Testis (tissue), 2 donors: Measurements from ENCODE around the gene EFNA3.
A peak's percentile ranks its signal among the peaks of the same experiment; 100 is the strongest.

ENCODE experiments used
- CTCF ChIP-seq, 3 experiments: fragments of 450-650 bp in 2 of 3; fragments of 200-600 bp in 1 of 3; sonication (generic) in 1 of 3; IDR thresholded peaks; one replicate each; pipeline ENCODE4 v1.5.1; 2016 to 2019; ENCODE audit warnings: antibody characterized with exemption in 3 of 3, mild to moderate bottlenecking in 2 of 3, moderate library complexity in 1 of 3
- POLR2A ChIP-seq: fragments of 450-650 bp; IDR thresholded peaks from one replicate; pipeline ENCODE4 v1.6.1; 2017; ENCODE audit warnings: antibody characterized with exemption, mild to moderate bottlenecking, moderate library complexity

- TF ChIP-seq CTCF (IDR thresholded peaks at IDR 0.05), result peak; percentile 8 to 54 (median 51)
- TF ChIP-seq POLR2A, result peak; percentile 55
Observed at GRCh38 chr1:155135415-155136028, 56.9 kb downstream of the EFNA3 start, which contains the start of gene SLC50A1.
